ENCODE results near the gene APPL1. TPM values are rescaled to one million over a fixed set of nuclear protein-coding genes. Genes with fewer than 3 reads are reported as not detected.

APPL1 gene
- total and polyA plus RNA-seq, 2 of the 13 experiments (the other 11 are each of a cell fraction or from before 2014, with no cell fraction given), result 14.3 to 29.0 TPM

DNA sequence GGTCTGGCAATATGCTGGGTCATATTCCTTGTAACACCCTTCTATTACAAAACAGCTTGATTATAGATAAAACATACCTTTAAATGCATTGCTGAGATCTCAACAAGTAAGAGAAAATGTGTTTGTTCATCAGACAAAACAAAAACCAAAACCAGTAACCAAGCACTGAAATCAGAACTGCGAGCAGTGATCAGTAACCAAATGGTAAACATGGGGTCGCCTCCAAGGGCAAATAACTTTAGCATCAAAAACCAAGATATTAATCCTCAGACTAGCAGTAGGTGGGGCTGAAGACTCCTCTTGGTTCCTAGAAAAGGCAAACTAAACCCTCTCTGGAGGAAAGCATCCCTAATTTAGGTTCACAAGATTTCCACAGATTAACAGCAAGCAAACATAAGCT is 21.1 kb upstream of the APPL1 start:
- no peaks in the 10 kb centered on the region for H4K20me1 ChIP-seq (ENCODE audit: insufficient read depth, low read length)
- FAIRE-seq (no peak), DNase-seq (ENCODE audit: low spot score) (no peak), ATAC-seq (no peak)
- POLR2A ChIA-PET, result no interaction called here
- in situ Hi-C loops (cut with HindIII; ENCODE audit: extremely low pct_ligation_motif_present, low pct_unique_long_range_greater_than_20kb) (no loop called here), intact Hi-C loops (cut with micrococcal nuclease; ENCODE audit: unreplicated experiment) (no loop called here)
- H3K4me3 ChIP-seq (replicated peaks in 1 of 3; ENCODE audit: insufficient read depth in 1 of 3, low read depth in 2 of 3, low read length in 3 of 3), result no peak overlapping the region
- no peak overlapping the region for H3K27ac ChIP-seq (ENCODE audit: extremely low read length, insufficient read depth, low read length)
- no peaks in the 10 kb centered on the region for H3K79me2 ChIP-seq (ENCODE audit: insufficient read depth, low read length)
- H3K9ac ChIP-seq (ENCODE audit: insufficient read depth, low read depth, low read length), result no peak overlapping the region
- no peak overlapping the region for H3K4me2 ChIP-seq (ENCODE audit: low read depth, low read length)
- H2AFZ ChIP-seq (ENCODE audit: low read length), result no peak overlapping the region
- 2% methylated on average over 2 of the region's 2 CpGs for WGBS (ENCODE audit: low lambda C conversion rate)
- peaks cover 10% of the 10 kb centered on the region; the same call in 1 of the 2 replicates for H3K4me1 ChIP-seq (ENCODE audit: insufficient read depth, low read length)
- no peaks in the 10 kb centered on the region for H3K36me3 ChIP-seq (replicated peaks in 1 of 2; ENCODE audit: control insufficient read depth in 1 of 2, insufficient read depth in 2 of 2, low read length in 2 of 2)
- no TSS peak for BruUV-seq (replicated peaks)
- no peaks in the 10 kb centered on the region for H3K27me3 ChIP-seq (ENCODE audit: control insufficient read depth in 1 of 2, insufficient read depth in 2 of 2, low read length in 2 of 2)
- CTCF ChIA-PET (ENCODE audit: low intra/inter-chr PET ratio, low total read pairs), result no interaction called here
- H3K9me3 ChIP-seq (ENCODE audit: low read length), result no peaks in the 10 kb centered on the region
- TF ChIP-seq ZNF343 (CRISPR knock-in tag; IDR thresholded peaks at IDR 0.05), result no peak
- TF ChIP-seq SAP130 (CRISPR knock-in tag; IDR thresholded peaks at IDR 0.05; ENCODE audit: low read depth), result no peak
- TF ChIP-seq, protein P1, sequence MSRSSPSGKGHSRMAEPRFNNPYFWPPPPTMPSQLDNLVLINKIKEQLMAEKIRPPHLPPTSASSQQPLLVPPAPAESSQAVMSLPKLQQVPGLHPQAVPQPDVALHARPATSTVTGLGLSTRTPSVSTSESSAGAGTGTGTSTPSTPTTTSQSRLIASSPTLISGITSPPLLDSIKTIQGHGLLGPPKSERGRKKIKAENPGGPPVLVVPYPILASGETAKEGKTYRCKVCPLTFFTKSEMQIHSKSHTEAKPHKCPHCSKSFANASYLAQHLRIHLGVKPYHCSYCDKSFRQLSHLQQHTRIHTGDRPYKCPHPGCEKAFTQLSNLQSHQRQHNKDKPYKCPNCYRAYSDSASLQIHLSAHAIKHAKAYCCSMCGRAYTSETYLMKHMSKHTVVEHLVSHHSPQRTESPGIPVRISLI (CRISPR knock-in tag; IDR thresholded peaks at IDR 0.05; ENCODE audit: borderline replicate concordance), result no peak
- TF ChIP-seq EZH2 (conservative IDR thresholded peaks at IDR 0.05; ENCODE audit: low read depth, low read length), result no peak
- no peak for TF ChIP-seq NR2F1 (CRISPR knock-in tag; IDR thresholded peaks at IDR 0.05)
- TF ChIP-seq, protein P2, sequence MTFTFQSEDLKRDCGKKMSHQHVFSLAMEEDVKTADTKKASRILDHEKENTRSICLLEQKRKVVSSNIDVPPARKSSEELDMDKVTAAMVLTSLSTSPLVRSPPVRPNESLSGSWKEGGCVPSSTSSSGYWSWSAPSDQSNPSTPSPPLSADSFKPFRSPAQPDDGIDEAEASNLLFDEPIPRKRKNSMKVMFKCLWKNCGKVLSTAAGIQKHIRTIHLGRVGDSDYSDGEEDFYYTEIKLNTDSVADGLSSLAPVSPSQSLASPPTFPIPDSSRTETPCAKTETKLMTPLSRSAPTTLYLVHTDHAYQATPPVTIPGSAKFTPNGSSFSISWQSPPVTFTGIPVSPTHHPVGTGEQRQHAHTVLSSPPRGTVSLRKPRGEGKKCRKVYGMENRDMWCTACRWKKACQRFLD (CRISPR knock-in tag; IDR thresholded peaks at IDR 0.05; ENCODE audit: borderline replicate concordance), result no peak
- no peak for TF ChIP-seq ZNF337 (CRISPR knock-in tag; IDR thresholded peaks at IDR 0.05; ENCODE audit: borderline replicate concordance, low read depth)
- TF ChIP-seq ATM (IDR thresholded peaks at IDR 0.05; ENCODE audit: borderline replicate concordance), result no peak
- TF ChIP-seq, protein P3, sequence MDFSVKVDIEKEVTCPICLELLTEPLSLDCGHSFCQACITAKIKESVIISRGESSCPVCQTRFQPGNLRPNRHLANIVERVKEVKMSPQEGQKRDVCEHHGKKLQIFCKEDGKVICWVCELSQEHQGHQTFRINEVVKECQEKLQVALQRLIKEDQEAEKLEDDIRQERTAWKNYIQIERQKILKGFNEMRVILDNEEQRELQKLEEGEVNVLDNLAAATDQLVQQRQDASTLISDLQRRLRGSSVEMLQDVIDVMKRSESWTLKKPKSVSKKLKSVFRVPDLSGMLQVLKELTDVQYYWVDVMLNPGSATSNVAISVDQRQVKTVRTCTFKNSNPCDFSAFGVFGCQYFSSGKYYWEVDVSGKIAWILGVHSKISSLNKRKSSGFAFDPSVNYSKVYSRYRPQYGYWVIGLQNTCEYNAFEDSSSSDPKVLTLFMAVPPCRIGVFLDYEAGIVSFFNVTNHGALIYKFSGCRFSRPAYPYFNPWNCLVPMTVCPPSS (IDR thresholded peaks at IDR 0.05), result no peak
- no peak for TF ChIP-seq POLR2G (IDR thresholded peaks at IDR 0.05; ENCODE audit: low read depth, low read length)
- TF ChIP-seq SETDB1 (CRISPR knock-in tag; IDR thresholded peaks at IDR 0.05; ENCODE audit: borderline replicate concordance), result no peak
- no peak for TF ChIP-seq JARID2 (CRISPR knock-in tag; IDR thresholded peaks at IDR 0.05; ENCODE audit: insufficient replicate concordance)
- TF ChIP-seq, protein P4, sequence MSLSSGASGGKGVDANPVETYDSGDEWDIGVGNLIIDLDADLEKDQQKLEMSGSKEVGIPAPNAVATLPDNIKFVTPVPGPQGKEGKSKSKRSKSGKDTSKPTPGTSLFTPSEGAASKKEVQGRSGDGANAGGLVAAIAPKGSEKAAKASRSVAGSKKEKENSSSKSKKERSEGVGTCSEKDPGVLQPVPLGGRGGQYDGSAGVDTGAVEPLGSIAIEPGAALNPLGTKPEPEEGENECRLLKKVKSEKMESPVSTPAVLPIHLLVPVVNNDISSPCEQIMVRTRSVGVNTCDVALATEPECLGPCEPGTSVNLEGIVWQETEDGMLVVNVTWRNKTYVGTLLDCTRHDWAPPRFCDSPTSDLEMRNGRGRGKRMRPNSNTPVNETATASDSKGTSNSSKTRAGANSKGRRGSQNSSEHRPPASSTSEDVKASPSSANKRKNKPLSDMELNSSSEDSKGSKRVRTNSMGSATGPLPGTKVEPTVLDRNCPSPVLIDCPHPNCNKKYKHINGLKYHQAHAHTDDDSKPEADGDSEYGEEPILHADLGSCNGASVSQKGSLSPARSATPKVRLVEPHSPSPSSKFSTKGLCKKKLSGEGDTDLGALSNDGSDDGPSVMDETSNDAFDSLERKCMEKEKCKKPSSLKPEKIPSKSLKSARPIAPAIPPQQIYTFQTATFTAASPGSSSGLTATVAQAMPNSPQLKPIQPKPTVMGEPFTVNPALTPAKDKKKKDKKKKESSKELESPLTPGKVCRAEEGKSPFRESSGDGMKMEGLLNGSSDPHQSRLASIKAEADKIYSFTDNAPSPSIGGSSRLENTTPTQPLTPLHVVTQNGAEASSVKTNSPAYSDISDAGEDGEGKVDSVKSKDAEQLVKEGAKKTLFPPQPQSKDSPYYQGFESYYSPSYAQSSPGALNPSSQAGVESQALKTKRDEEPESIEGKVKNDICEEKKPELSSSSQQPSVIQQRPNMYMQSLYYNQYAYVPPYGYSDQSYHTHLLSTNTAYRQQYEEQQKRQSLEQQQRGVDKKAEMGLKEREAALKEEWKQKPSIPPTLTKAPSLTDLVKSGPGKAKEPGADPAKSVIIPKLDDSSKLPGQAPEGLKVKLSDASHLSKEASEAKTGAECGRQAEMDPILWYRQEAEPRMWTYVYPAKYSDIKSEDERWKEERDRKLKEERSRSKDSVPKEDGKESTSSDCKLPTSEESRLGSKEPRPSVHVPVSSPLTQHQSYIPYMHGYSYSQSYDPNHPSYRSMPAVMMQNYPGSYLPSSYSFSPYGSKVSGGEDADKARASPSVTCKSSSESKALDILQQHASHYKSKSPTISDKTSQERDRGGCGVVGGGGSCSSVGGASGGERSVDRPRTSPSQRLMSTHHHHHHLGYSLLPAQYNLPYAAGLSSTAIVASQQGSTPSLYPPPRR (CRISPR knock-in tag; IDR thresholded peaks at IDR 0.05; ENCODE audit: borderline replicate concordance), result no peak
- TF ChIP-seq DNMT1 (CRISPR knock-in tag; IDR thresholded peaks at IDR 0.05), result no peak
- no peak for TF ChIP-seq ZNF543 (CRISPR knock-in tag; IDR thresholded peaks at IDR 0.05)
- no peak for TF ChIP-seq GATAD2A (CRISPR knock-in tag; IDR thresholded peaks at IDR 0.05)
- TF ChIP-seq ZNF510 (CRISPR knock-in tag; IDR thresholded peaks at IDR 0.05; ENCODE audit: low read depth), result no peak
- no peak for TF ChIP-seq JUN (CRISPR knock-in tag; IDR thresholded peaks at IDR 0.05)

Measured in HepG2 (cell line).